ENCODE results near the gene C2orf78. TPM values are rescaled to one million over a fixed set of nuclear protein-coding genes. Genes with fewer than 3 reads are reported as not detected.

The C2orf78 gene
- total and polyA plus RNA-seq, 9 of the 15 experiments (the other 6 are each of a cell fraction or from before 2014, with no cell fraction given) = 0.04 to 0.28 (median 0.20) TPM

DNA sequence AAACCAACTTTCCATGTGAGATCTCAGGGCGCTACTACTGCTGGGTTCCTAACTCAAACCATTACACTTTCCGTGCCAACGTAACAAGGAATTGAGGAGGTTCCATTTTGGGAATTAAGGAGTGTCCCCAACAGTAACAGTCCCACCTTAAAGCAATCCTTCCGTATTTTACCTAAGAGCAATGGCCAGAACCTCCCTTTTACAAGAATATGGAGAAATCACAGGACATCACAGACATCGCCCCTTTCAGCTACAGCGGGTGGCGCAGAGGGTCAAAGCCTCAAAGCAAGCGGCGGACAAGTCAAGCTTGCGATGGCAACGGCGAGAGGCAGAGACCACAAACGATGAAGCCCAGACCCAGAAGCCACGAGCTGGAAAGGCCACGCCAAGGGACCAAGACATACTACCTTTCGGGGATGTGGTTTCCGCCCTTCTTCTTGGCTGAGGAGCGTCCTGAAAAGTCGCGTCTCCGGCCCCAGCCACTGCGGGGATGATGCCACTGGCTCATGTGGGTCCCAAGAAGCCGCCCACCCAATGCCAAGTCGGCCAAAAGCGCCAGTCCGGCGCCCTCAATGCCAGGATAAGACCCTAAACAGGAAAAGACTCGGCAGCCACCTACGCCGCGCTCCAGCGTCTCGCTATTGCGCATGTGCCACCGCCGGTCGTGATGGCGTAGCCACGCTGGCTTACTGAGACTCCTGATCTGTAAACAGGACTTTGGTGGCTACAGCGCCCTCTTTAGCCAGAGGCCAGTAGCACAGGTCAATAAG, 4.3 kb upstream of the C2orf78 start, which contains the start of gene DUSP11 (continued):
- TF ChIP-seq CHD7 (IDR thresholded peaks at IDR 0.05; ENCODE audit: low read depth, low read length) = no peak
- TF ChIP-seq, protein P1, sequence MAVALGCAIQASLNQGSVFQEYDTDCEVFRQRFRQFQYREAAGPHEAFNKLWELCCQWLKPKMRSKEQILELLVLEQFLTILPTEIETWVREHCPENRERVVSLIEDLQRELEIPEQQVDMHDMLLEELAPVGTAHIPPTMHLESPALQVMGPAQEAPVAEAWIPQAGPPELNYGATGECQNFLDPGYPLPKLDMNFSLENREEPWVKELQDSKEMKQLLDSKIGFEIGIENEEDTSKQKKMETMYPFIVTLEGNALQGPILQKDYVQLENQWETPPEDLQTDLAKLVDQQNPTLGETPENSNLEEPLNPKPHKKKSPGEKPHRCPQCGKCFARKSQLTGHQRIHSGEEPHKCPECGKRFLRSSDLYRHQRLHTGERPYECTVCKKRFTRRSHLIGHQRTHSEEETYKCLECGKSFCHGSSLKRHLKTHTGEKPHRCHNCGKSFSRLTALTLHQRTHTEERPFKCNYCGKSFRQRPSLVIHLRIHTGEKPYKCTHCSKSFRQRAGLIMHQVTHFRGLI (CRISPR knock-in tag; IDR thresholded peaks at IDR 0.05) = no peak
- TF ChIP-seq TCF7 (IDR thresholded peaks at IDR 0.05; ENCODE audit: borderline replicate concordance) = no peak
- TF ChIP-seq BHLHE40 (IDR thresholded peaks at IDR 0.05; ENCODE audit: low read length) = peak; percentile 51
- TF ChIP-seq FOXA1 (IDR thresholded peaks at IDR 0.05; ENCODE audit: borderline replicate concordance) = no peak
- no peak for TF ChIP-seq FOSL1 (tag; conservative IDR thresholded peaks at IDR 0.05)
- TF ChIP-seq HDAC6 (IDR thresholded peaks at IDR 0.05; ENCODE audit: low read depth, low read length) = no peak
- TF ChIP-seq, protein P2, sequence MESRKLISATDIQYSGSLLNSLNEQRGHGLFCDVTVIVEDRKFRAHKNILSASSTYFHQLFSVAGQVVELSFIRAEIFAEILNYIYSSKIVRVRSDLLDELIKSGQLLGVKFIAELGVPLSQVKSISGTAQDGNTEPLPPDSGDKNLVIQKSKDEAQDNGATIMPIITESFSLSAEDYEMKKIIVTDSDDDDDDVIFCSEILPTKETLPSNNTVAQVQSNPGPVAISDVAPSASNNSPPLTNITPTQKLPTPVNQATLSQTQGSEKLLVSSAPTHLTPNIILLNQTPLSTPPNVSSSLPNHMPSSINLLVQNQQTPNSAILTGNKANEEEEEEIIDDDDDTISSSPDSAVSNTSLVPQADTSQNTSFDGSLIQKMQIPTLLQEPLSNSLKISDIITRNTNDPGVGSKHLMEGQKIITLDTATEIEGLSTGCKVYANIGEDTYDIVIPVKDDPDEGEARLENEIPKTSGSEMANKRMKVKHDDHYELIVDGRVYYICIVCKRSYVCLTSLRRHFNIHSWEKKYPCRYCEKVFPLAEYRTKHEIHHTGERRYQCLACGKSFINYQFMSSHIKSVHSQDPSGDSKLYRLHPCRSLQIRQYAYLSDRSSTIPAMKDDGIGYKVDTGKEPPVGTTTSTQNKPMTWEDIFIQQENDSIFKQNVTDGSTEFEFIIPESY (CRISPR knock-in tag; IDR thresholded peaks at IDR 0.05) = no peak
- TF ChIP-seq GMEB1 (CRISPR knock-in tag; IDR thresholded peaks at IDR 0.05) = peak; percentile 86
- no peak for TF ChIP-seq NR2F6 (CRISPR knock-in tag; IDR thresholded peaks at IDR 0.05)
